GM18511 (cell line): ENCODE data around the gene GCHFR.

ENCODE experiments used
- ATAC-seq: cut with Tn5 transposase; IDR thresholded peaks from one replicate; pipeline ENCODE4 v1.9.1; 2021; ENCODE audit warnings: mild to moderate bottlenecking, moderate library complexity; ENCODE audit not compliant: unreplicated experiment

The GCHFR gene

DNA sequence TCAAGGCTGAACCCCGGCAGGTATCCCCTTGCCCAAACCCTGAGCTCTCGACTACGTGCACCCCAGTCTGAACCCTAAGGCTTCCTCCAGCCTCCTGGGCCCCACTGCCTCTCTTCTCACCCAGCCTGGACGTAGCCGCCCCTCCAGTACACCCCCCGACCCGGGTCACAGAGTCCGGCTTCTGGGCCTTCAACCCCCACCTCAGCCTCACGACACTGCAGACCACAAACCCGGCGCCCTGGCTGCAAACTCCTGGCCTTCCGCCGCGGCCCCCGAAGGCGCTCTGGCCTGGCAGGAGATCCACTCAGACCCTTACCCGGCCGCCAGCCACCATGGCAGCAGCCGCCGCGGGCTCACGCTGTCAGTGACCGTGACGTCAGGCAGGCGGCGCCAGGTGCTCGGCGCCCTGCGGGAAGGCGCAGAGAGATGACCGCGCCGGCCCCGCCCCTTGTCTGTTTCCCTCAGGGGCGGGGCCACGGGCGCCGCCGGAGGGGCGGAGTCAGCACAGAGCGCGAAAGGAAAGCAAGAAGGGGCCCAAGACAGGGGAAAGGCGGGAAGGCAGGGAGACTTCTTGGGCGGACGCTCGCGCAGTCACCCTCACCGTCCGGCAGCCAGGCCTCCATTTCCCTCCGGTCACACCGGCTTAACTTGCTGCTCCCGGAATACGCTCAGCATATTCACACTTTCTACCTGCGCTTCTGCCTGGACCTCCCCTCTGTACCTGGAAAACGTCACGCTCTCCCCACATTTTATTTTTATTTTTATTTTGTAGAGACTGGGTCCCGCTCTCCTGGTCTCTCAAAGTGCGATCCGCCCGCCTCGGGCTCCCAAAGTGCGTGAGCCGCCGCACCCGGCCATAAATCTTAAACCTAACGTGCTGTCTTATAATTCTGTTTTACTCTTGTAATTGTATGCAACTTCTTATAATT is 8.7 kb upstream of the GCHFR start, which contains the start of gene RMDN3:
RMDN3 (minus strand) TSS at position 372 of the 929 bp plus-strand sequence. CDS start 471 bp downstream, outside the sequence.
- peak; percentile 84 for ATAC-seq

- ATAC-seq = no peak
Observed at GRCh38 chr15:40755812-40756208, 8.1 kb upstream of the GCHFR start.

- ATAC-seq = no peak
Observed at GRCh38 chr15:40756938-40757337, 6.9 kb upstream of the GCHFR start.

DNA sequence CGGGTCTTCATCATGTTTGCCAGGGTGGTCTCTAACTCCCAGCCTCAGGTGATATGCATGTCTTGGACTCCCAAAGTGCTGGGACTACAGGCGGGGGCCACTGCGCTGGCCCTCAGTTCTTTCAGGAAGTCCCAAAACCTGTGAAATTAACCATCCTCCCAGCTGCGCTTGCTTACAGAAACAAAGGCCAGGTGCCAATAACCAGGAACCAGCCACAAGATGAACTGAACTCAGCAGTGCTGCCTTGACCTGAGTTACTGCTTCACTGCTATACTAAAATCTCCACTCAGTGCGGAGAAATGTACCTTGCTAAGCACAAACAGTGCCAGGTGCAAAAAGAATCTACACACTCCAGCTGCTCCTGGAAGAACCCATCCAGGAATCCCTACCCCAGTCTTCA is 3.9 kb upstream of the GCHFR start:
- no peak for ATAC-seq

GRCh38 chr15:40762919-40763800 is 708 bp upstream of the GCHFR start:
- ATAC-seq = no peak

DNA sequence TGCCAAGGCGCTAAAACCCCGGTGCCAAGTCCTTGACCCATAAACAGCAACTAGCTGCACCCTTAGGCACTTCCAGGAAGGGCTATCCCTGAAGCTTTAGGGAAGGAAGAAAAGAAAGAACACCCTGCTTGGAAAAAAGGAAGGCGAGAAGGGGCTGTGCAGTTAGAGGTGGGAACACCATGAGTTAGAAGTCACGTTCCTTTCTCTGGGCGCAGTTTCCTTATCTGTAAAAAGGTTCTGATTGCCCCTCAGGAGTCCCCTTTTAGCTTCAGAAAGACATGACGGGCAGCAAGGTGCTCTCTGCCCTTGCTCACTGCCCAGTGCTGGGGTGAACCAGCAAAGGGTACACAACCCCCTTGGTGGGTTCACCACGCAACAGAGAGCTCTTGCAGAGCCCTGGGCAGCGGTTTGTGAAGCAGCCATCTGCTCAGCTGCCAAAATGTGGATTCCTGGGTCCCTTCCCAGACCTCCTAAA is 798 bp downstream of the GCHFR start:
- no peak for ATAC-seq

- no peak for ATAC-seq
Observed at GRCh38 chr15:40766194-40766815, 2.4 kb downstream of the GCHFR start.

GRCh38 chr15:40766906-40767837 is 3.3 kb downstream of the GCHFR start:
- ATAC-seq = no peak

DNA sequence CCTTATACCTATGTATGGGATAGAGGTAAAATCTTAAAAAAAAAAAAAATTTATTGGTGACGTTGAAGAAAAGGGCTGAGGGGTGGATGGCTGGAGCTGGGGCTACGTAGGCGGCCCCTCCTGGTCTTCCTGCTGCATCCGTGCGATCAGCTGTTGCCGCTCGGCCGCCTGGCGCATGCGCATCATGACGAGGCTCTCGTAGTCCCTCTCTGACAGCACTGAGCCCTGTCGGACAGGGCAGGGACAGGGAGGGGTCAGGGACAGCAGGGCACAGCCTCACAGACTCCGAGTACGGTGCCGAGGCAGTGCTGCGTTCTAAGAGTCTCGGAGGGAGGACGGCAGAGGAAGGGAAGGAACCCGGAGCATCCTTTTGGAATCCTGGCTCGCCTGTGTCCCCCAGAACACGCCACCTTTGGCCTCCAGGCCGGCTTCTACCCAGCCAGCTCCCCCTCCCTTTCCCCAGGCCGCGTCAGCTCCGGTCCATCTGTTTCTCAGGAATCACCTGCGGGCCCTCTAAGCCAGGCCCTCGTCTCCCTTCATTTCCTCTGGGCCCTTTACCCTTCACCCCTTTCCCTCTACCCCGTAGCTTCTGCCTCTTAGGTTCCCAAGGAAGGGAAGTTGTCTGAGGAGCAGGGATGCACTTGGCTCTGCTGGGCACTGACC is 4.1 kb downstream of the GCHFR start:
- no peak for ATAC-seq

- ATAC-seq = peak; percentile 1
Observed at GRCh38 chr15:40768521-40769273, 4.8 kb downstream of the GCHFR start.

GRCh38 chr15:40769274-40770146 is 5.6 kb downstream of the GCHFR start, which contains the start of gene C15orf62:
Gene C15orf62 (plus strand): TSS chr15:40769980. CDS start chr15:40770496, 516 bp downstream.
- peak; percentile 71 for ATAC-seq

- no peak for ATAC-seq
Observed at GRCh38 chr15:40770147-40770721, 6.4 kb downstream of the GCHFR start.

GRCh38 chr15:40771242-40771641 is 7.4 kb downstream of the GCHFR start:
- no peak for ATAC-seq

- ATAC-seq = no peak
Observed at GRCh38 chr15:40772014-40772413, 8.1 kb downstream of the GCHFR start.

- ATAC-seq = no peak
Observed at GRCh38 chr15:40773496-40773895, 9.6 kb downstream of the GCHFR start.

DNA sequence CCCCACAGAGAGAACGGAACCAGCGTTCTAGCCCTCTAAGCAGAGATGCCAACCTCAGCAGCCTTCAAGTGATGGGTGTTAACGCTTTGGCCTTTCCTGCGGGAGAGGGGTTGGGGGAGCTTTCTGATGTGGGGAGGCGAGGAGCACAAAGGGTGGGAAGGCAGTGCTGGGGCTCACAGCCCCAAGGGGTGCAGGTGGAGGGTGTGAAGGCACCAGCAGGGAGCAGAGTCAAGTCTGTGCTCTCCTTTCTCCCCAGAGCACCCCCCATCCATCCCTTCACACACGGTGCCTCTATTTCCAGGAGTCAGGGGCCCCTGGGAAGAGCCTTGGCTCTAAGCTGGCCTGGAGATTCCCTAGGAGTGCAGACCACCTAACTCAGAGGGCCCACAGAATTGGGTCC is 10.0 kb downstream of the GCHFR start:
- no peak for ATAC-seq

GRCh38 chr15:40775007-40775406 is 11.1 kb downstream of the GCHFR start:
- ATAC-seq = no peak
